AG10803 (cell line): ENCODE data around the gene BAMBI.

Source experiments
- DNase-seq: peaks from one replicate; pipeline ENCODE4 v3.0.0; 2010; ENCODE audit warnings: low read depth
- H3K4me3 ChIP-seq: 2 replicates; pipeline ENCODE4 v1.5.1; 2011; ENCODE audit warnings: mild to moderate bottlenecking, low read length, control low read depth
- TF ChIP-seq, protein P1 (sequence below): conservative IDR thresholded peaks from 2 replicates; pipeline ENCODE4 v1.5.1; 2011; ENCODE audit warnings: mild to moderate bottlenecking, low read length, control low read depth, inconsistent platforms

BAMBI gene

DNA sequence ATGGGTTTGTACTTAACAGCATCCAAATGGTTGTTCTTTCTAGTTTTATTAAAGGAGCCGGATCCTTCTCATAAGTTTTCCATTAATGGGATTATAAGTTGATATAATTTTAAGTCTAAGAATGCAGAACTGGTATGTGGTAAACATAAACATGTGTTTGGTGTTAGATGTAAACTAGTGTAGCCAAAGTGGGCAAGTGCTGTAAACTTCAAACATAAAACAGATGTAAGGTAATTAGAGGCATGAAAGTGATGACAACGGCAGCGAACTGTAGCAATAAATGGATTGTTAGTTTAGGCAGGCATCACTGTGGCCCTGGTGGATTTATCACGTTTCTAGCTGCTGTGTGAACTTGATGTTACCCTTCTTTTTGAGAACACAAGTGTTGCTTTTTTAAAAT, 37.9 kb downstream of the BAMBI start:
- TF ChIP-seq, protein P1, sequence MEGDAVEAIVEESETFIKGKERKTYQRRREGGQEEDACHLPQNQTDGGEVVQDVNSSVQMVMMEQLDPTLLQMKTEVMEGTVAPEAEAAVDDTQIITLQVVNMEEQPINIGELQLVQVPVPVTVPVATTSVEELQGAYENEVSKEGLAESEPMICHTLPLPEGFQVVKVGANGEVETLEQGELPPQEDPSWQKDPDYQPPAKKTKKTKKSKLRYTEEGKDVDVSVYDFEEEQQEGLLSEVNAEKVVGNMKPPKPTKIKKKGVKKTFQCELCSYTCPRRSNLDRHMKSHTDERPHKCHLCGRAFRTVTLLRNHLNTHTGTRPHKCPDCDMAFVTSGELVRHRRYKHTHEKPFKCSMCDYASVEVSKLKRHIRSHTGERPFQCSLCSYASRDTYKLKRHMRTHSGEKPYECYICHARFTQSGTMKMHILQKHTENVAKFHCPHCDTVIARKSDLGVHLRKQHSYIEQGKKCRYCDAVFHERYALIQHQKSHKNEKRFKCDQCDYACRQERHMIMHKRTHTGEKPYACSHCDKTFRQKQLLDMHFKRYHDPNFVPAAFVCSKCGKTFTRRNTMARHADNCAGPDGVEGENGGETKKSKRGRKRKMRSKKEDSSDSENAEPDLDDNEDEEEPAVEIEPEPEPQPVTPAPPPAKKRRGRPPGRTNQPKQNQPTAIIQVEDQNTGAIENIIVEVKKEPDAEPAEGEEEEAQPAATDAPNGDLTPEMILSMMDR: no peak
- peak; percentile 22 for DNase-seq
- H3K4me3 ChIP-seq: no peak overlapping the region

DNA sequence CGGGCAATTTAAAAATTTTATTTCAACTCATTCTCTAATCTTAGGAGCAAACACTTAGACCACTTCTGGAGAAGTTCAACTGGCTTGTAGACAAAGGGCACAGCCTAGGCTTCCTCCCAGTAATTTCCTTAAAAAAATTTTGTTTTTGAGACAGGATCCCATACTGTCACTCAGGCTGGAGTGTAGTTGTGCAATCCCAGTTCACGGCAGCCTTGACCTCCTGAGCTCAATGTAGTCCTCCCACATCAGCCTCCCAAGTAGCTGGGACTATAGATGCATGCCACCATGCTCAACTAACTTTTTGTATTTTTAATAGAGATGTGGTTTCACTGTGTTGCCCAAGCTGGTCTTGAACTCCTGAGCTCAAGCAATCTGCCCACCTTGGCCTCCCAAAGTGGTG, 38.4 kb downstream of the BAMBI start:
- H3K4me3 ChIP-seq: no peak overlapping the region
- TF ChIP-seq, protein P1: no peak
- no peak for DNase-seq

DNA sequence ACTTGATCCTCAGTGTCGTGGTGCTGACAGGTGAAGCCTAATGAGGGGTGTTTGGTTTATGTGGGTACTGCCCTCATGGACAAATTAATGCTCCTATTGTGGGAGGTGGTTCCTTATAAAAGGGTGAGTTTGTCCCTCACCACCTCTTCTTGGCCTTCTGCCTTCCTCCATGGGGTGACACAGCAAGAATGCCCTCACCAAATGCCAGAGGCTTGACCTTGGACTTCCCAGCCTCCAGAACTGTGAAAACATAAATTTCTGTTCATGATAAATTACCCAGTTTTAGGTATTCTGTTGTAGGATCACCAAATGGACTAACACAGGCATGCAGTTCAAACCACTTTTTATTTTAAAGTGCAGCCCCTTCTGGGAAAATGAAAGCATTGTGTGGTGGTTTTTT, 39.4 kb downstream of the BAMBI start:
- no peak overlapping the region for H3K4me3 ChIP-seq
- DNase-seq: no peak
- TF ChIP-seq, protein P1: no peak

GRCh38 chr10:28717656-28718201, 40.4 kb downstream of the BAMBI start:
- DNase-seq: no peak
- H3K4me3 ChIP-seq: no peak overlapping the region
- TF ChIP-seq, protein P1: no peak

- no peak for DNase-seq
- H3K4me3 ChIP-seq: no peak overlapping the region
- TF ChIP-seq, protein P1: no peak
These were observed 42.6 kb downstream of the BAMBI start for GRCh38 chr10:28719789-28720436.

- H3K4me3 ChIP-seq: peak overlapping the region; percentile 51
- TF ChIP-seq, protein P1: no peak
These were observed 44.1 kb downstream of the BAMBI start for GRCh38 chr10:28721318-28721951.

GRCh38 chr10:28722065-28722803, 44.9 kb downstream of the BAMBI start:
- TF ChIP-seq, protein P1: no peak
- peak; percentile 36 for DNase-seq
- H3K4me3 ChIP-seq: peak overlapping the region; percentile 51

More at GRCh38 chr10:28721318-28721951, 44.1 kb downstream of the BAMBI start:
- DNase-seq: no peak
